Bronchial epithelial cell (primary cell): ENCODE measurements around the gene INO80C. TPM values are rescaled to one million over a fixed set of nuclear protein-coding genes. Genes with fewer than 3 reads are reported as not detected.
A peak's percentile ranks its signal among the peaks of the same experiment; 100 is the strongest.

Experiments used
- DNase-seq: peaks from one replicate; pipeline ENCODE4 v3.0.0-alpha.2; 2010; ENCODE audit warnings: low read depth
- FAIRE-seq: peaks from 2 replicates; lab custom pipeline; 2011; peaks lifted over from hg19 to GRCh38; lab: Jason Lieb, UNC
- H3K27me3 ChIP-seq: 2 replicates; pipeline ENCODE4 v1.5.1; 2011; ENCODE audit warnings: low read length; ENCODE audit not compliant: control insufficient read depth, insufficient read depth
- H3K36me3 ChIP-seq: 2 replicates; pipeline ENCODE4 v1.5.1; 2011; ENCODE audit warnings: low read length; ENCODE audit not compliant: control insufficient read depth, insufficient read depth
- H3K4me3 ChIP-seq: 2 replicates; pipeline ENCODE4 v1.5.1; 2011; ENCODE audit warnings: mild to moderate bottlenecking, low read depth, low read length, control low read depth
- total RNA-seq: library from RNA; depleted of rRNA; stranded (reverse); fragments of >200 nt; gene quantifications from 2 replicates; pipeline ENCODE4 v1.2.1, GENCODE V29; 2014
- TF ChIP-seq, protein P1 (sequence below): IDR thresholded peaks from 2 replicates; pipeline ENCODE4 v1.5.1; 2011; ENCODE audit warnings: mild to moderate bottlenecking, moderate library complexity, low read length, control low read depth, inconsistent platforms; ENCODE audit not compliant: insufficient read depth, severe bottlenecking

Gene INO80C, protein sequence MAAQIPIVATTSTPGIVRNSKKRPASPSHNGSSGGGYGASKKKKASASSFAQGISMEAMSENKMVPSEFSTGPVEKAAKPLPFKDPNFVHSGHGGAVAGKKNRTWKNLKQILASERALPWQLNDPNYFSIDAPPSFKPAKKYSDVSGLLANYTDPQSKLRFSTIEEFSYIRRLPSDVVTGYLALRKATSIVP
- 5.3 and 9.5 TPM in 2 replicates for total RNA-seq

- DNase-seq (peak; percentile 89), FAIRE-seq (no peak)
- TF ChIP-seq, protein P1, sequence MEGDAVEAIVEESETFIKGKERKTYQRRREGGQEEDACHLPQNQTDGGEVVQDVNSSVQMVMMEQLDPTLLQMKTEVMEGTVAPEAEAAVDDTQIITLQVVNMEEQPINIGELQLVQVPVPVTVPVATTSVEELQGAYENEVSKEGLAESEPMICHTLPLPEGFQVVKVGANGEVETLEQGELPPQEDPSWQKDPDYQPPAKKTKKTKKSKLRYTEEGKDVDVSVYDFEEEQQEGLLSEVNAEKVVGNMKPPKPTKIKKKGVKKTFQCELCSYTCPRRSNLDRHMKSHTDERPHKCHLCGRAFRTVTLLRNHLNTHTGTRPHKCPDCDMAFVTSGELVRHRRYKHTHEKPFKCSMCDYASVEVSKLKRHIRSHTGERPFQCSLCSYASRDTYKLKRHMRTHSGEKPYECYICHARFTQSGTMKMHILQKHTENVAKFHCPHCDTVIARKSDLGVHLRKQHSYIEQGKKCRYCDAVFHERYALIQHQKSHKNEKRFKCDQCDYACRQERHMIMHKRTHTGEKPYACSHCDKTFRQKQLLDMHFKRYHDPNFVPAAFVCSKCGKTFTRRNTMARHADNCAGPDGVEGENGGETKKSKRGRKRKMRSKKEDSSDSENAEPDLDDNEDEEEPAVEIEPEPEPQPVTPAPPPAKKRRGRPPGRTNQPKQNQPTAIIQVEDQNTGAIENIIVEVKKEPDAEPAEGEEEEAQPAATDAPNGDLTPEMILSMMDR: no peak
These were observed at the start of gene INO80C for GRCh38 chr18:35497370-35498197. INO80C (minus strand) TSS chr18:35497960; CDS start chr18:35497874, 86 bp downstream.

GRCh38 chr18:35547008-35547605 is 49.3 kb upstream of the INO80C start:
- H3K36me3 ChIP-seq: no peaks in the 10 kb centered on the region
- H3K4me3 ChIP-seq: no peak overlapping the region
- FAIRE-seq: no peak
- no peaks in the 10 kb centered on the region for H3K27me3 ChIP-seq
- TF ChIP-seq, protein P1: no peak
- no peak for DNase-seq

More at GRCh38 chr18:35497370-35498197, at the start of gene INO80C:
- Histone ChIP-seq H3K27me3 (no peaks in the 10 kb centered on the region), H3K36me3 (no peaks in the 10 kb centered on the region), H3K4me3 (peak within 1 kb of the TSS; percentile 69)

GRCh38 chr18:35542356-35542755 is 44.6 kb upstream of the INO80C start:
- Histone ChIP-seq H3K27me3 (no peaks in the 10 kb centered on the region), H3K36me3 (no peaks in the 10 kb centered on the region), H3K4me3 (no peak overlapping the region)
- DNase-seq (no peak), FAIRE-seq (no peak)
- TF ChIP-seq, protein P1: no peak

DNA sequence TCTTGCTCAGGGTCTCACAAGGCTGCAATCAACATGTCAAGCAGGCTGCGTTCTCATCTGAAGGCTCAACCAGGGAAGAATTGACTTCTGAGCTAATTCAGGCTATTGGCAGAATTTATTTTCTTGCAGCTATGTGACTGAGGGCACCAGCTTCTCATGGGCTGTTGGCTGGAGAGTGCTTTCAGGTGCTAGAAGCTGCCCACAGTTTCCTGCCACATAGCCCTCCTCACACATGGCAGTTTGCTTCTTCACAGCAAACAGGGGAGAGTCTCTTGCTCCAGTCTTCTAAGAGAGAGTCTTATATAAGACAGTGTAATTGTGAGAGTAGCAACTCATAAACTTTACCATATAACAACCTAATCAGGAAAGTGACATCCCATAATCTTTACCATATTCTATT is 37.5 kb upstream of the INO80C start:
- DNase-seq (no peak), FAIRE-seq (no peak)
- no peaks in the 10 kb centered on the region for H3K36me3 ChIP-seq
- no peaks in the 10 kb centered on the region for H3K27me3 ChIP-seq
- H3K4me3 ChIP-seq: no peak overlapping the region
- TF ChIP-seq, protein P1: no peak

GRCh38 chr18:35533916-35534405 is 36.2 kb upstream of the INO80C start:
- no peak for DNase-seq
- H3K4me3 ChIP-seq: no peak overlapping the region
- H3K27me3 ChIP-seq: no peaks in the 10 kb centered on the region
- FAIRE-seq: no peak
- TF ChIP-seq, protein P1: no peak
- no peaks in the 10 kb centered on the region for H3K36me3 ChIP-seq
